ENCODE results near the gene ABCC3. TPM values are rescaled to one million over a fixed set of nuclear protein-coding genes. Genes with fewer than 3 reads are reported as not detected.
"Not testable (repeated sequence)": the region's sequence is repeated elsewhere in the genome, so short reads cannot be mapped to it uniquely, and the experiment has no call there.

Gene ABCC3
- polyA plus RNA-seq, 5 donors = 27.4 to 61.4 (median 39.5) TPM

DNA sequence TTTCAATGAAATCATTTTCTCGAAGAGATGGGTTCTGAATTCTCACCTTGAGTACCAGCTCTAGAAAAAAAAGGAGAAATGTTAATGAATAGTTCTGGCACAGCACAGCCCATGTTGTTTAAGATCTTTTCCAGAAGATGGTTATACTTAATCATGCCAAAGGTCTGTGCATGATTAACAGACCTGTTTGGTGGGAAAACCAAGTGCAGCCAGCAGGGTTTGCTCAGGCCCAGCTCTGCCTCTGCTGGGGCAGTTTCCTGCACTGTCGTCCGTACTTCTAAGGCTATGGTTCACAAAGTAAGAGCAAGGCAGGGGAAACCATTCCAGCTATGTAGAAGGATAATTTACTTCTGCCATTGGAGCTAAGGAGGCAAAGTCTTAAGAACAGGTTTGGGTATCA lies 62.4 kb downstream of the ABCC3 start:
- no peak for DNase-seq

DNA sequence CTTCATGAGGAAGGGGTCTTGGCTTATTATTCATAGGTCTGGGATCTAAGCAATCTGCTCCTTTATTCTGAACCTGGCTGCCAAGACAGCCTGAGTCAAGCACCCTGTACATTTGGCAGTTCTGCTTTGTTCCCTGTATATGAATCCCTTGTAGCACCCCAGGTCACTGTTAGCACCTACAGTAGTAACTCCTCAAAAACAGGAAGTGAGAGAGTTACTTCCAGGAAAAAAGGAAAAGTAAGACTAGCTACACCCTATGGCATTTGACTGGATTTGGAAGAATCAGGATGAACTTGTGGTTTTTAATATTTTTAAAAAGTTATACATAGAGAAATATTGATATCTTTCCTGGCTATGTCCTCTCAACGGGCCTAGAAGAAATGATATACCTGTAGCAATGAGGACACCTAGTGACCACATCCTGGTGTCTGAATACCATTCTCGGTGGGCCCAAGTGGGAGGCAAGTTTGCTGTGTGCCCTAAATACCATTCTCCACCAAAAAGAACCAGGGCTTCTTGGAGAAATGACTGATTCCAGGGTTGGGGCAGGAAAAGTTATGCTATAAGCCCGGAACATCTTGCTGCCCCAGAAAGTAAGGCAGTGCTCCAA lies 63.1 kb downstream of the ABCC3 start:
- no peak for DNase-seq

DNA sequence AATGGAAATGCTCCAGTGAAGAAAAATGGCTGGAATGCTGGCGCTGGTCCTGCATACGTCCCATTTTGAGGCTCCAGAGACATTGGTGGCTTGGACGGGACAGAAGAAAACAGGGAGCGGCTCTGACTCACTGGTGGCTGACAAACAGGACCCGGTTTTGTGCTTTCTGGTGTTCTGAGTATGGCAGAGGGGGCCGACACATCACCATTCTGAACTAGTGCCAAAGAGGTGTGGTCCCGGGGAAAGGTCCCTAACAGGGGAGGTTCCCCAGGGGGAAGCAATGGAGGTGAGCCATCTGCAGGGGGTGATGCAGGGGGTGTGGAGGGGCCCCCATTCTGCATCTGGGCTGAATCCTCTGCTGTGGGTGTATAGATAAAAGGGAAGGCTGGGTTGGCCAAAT lies 64.7 kb downstream of the ABCC3 start:
- no peak for DNase-seq

DNA sequence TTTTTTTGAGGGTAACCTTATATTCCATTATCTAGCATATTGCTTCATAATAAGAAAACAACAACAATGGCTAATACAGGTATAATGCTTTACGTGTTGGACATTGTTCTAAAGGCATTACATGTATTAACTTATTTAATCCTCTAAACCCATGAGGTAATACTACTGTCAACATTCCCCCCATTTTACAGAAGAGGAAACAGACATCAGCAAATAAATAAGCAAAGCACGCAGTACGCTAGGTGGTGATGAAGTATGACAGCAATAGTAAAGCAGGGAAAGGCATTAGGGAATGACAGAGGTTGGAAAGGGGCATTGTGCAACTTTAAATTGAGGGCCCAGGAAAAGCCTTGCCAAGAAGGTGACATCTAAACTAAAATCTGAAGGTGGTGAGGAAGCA lies 68.5 kb downstream of the ABCC3 start:
- DNase-seq = no peak

DNA sequence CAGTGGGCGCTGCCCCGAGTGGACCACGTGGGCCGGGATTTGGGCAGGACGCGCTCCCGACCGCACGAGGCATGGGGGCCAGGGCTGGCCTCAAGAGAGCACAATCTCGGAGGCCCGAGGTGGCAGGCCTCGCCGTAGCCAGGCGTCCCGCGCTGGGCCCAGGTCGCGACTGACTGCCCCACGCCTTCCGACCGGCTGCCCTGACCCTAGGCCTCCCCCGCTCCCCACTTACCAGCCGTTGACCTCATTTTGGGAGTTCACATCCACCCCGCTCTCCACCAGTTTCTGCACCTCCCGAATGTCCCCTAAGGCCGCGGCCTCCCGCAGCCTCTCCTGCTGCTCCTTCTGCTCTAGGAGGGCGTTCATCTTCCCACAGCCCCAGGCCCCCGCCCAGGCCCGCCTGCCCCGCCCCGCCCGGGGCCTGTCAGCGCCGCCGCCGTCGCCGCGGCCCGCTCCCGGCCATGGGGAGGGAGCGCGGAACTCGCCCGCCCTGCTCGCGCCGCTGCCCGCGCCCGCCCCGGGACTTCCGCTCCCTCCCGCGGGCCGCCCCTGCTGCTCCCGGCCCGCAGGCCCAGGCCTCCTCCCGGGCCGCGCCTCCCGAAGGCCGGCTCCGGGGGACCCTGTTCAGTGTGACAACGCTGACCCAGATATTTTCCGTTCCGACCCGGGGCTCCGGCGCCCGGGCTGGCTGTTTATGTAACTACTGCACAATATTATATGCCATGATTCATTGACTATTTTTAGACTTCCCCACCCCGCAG lies 72.8 kb downstream of the ABCC3 start, which contains the start of gene ANKRD40:
Gene ANKRD40, minus strand, starts transcription at position 626 of the 761 bp plus-strand sequence. Its CDS starts 260 bp downstream, at position 366.
- DNase-seq = peak; percentile 93

DNA sequence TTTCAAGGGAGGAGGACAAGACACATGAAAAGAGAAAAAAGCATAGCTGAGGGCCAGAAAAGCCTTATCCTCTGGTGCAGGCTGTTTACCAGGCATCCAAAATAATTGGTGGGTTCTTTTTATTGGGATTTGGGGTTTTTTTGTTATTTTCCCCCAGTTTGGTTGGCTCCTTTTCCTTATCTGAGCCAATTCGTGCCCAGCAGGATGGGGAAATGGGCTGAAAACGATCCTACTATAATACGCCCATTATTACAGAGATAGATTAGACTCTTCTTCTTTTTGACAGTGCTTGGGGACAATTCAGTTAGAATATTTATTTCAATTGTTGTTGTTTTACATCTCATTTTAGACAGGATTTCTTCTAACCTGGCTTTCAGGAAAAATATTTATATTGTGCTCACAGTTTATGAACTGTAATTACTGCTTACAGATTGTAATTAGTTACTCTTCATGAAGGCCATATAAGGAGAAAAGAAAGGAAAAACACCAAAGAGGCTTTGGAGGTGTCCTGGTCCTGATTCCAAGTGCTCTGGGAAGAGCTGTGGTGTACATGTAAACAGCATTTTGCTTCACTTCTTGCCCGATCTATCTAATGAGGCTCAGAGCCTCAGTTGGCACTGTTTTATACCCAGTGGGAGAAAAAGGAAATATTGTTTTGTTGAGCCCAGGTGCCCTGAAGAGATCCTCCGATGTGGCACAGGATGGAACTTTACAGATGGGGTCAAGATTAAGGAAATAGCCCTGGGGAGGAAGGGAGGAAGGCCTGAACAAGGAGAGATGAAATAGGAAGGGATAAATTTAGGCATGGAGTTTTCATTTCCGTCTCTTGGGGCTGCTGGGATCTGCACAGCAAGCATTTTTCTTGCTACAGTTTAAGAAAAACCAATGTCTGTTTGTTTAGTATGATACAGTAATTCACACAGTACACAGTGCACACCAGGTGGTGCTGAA lies 73.6 kb downstream of the ABCC3 start:
- DNase-seq = no peak

DNA sequence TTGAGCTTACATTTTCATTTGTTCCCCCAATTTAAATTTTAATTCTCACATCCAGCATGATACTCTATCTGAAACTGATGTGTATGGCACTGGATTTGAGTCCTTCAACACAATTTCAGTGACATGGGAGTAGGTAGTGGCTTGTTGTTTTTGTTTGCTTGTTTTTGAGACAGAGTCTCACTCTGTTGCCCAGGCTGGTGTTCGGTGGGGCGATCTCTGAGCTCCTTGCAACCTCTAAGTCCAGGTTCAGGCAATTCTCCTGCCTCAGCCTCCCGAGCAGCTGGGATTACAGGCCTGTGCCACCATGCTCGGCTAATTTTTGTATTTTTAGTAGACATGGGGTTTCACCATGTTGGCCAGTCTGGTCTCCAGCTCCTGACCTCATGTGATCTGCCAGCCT lies 74.4 kb downstream of the ABCC3 start:
- DNase-seq = not testable (repeated sequence)

DNA sequence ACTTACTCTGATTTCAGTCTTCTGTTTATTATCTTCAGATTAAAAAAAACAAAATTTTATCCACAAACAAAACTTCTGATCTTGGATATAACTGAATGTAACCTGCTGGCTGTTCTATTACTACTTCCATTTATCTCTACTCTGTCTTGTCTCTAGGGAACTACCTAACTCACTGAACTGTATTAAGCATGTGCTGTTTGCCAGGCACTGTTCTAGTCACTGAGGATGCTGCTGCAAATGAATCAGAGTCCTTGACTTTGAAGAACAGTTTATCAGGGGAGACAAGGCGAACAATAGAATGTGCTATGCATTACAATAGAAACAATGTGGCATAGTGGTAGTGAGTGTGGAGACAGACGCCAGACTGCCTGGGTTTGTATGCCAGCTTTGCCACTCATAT lies 75.3 kb downstream of the ABCC3 start:
- DNase-seq = no peak

DNA sequence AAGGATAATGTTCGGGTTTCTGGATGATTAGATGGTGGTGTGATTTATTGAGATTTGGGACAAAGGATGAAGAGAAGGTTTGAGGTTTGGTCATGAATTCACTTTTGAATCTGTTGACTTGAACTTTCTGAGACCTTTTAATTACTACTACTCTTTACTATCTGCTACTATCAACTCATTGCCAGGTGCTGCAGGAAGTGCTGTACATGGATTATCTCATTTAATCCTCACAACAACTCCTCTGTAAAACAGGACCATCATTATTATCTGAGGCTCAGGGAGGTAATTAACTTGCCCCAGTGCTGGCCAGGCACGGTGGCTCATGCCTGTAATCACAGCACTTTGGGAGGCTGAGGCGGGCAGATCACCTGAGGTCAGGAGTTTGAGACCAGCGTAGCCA lies 76.0 kb downstream of the ABCC3 start:
- DNase-seq = no peak

DNA sequence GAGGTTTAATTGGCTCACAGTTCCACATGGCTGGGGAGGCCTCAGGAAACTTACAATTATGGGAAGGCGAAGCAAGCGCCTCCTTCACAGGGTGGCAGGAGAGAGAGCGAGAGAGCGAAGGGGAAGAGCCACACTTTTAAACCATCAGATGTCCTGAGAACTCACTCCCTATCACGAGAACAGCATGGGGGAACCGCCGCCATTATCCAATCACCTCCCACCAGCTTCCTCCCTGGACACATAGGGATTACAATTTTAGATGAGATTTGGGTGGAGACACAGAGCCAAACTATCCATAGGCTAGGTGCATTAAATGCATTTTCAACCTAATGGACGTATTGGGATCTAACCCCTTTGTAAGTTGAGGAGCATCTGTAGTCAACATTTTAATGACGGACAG lies 78.0 kb downstream of the ABCC3 start:
- DNase-seq = no peak

DNA sequence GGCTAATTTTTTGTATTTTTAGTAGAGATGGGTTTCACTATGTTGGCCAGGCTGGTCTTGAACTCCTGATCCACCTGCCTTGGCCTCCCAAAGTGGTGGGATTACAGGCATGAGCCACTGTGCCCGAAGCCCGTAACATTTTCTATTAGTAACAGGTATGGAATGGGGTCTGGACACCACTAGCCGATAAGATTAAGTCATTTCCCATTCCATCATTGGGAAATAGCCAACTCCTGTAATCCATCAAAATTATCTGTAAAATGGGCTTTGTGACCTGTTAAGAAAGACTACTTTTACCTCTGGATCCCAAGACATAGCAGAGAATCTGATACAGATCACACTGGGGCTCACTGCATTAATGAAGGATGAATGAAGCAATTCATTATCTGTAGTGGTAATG lies 80.8 kb downstream of the ABCC3 start:
- DNase-seq = no peak

DNA sequence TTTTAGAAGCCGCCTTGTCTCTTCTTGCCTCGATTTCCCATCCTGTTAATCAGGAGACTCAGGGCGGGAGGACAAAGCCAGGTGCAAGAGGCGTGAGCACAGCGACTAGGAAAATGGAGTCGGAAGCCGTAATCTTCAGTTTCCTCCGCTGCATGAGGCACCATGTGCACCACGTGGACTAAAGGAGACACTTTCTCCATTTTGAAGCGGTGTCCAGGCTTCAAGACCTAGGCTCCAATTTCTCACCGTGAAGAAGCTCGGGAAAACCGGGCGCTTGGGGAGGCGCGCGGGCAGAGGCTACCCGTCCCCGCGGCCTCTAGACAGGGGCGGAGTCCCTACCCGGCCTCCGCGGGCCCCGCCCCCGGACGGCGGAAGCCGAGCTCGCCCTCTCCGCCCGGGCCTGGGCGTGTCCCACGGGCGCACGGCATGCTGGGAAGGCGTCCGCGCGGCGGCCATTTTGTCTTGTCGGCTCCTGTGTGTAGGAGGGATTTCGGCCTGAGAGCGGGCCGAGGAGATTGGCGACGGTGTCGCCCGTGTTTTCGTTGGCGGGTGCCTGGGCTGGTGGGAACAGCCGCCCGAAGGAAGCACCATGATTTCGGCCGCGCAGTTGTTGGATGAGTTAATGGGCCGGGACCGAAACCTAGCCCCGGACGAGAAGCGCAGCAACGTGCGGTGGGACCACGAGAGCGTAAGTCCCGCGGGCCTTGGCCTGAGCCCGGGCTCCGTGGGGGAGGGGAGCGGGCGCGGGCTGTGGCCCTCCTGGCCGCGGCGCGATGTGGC lies 84.7 kb downstream of the ABCC3 start, which contains the start of gene LUC7L3:
Gene LUC7L3, plus strand, starts transcription at position 460 of the 780 bp plus-strand sequence. Its CDS starts 130 bp downstream, at position 590.
- DNase-seq = peak; percentile 92 to 95

DNA sequence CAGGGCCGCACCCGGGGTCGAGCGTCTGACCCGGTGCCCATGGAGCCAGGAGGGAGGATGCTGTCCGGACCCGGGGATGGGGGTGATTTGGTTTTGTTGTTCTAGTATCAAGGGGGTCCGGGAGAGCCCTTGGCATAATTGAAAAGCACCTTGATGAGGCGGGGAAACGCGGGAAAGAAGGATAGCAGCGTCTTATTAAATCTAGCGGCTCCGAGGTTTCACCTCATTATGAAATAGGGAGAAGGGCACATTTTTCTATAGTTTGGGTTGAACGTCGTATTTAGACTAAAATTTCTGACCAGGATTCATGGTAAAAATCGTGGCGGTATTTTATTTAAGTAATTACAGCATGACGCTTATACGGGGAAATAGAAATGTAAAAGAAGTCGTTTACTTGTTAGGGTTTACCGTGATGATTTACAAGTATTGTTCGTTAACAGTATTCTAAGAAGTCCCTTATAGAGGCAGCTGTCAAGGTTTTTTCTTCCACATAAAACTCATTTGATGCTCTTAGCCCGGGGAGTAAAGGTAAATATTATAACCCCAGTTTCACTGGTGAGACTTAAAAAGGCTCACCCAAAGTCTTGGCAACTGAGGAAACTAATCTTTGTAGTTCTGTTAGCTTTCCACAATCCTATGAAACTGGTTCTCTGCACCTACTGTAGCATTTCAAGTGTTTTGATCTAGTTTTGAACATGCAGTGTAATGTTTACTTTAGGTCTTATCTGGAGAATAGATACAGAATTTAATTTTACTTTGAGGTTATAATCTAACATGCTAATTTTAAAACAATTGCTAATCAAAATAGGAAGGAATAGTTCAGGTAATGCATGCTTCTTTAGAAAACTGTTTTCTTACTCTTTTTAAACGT lies 85.5 kb downstream of the ABCC3 start:
- DNase-seq = peak in 1 of 2 donors; percentile 21

DNA sequence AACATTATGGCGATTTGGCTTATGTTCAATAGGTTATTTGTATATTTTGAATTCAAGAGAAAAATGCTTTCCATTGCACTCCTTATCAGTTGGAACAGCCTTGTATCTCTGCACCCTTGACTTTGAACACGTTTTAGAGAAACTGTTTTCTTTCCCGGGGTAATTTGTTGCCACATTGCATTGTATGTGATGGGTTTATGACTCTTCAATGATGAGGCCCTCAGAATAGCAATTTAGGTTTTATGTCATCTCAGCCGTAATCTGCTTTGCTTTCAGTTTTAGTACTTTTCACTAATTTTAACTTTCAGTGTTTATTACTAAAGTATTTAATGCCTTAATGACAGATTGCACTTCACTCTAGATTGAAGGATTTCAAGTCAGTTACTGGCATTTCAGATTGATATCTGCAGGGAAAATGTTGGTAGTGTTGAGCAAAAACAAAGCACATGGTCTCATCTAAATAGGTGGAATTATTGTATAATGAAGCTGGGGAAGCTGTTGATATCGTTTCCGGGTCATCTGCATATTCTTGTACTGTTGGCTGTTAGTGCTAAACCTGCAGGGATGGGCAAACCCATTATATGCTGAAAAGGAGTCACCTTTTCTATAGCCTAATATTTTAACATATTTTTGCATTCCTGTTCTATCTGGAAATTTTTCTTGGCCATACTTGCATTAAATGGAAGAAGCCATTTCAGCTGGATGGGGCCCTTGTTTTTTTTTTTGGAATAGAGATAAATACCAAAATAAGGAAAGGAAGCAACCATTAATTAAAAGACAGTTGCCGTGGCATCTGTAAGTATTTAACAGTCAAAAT lies 86.7 kb downstream of the ABCC3 start:
- no peak for DNase-seq

DNA sequence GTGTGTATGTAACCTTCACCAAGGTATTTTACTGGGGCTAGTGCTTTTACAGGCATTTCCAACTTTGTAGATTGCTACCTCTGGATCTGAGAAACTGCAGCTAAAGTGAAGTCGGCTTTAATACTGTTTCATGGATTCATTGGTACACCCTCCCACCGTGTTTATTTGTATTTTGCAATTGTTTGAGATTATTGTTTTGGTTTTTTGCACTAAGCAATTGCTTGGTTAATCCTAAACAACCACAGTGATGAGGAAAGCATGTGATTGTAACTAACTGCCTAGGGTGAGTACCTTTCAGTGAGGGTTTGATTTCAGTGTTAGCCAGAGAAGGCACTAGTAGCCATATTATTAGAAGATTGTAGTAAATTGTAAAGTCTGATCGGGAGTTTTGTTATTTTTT lies 88.1 kb downstream of the ABCC3 start:
- DNase-seq = no peak

DNA sequence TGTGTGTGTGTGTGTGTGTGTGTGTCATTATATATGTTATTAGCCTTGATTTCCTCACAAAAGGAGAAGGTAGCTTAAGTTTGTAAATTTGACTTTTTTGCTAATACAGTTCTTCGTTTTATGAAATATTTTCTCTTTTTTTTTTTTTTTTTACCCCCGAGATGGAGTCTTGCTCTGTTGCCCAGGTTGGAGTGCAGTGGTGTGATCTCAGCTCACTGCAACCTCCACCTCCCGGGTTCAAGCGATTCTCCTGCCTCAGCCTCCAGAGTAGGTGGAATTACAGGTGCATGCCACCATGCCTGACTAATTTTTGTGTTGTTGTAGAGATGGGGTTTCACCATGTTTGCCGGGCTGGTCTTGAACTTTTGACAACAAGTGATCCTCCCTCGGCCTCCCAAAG lies 89.9 kb downstream of the ABCC3 start:
- not testable (repeated sequence) for DNase-seq

DNA sequence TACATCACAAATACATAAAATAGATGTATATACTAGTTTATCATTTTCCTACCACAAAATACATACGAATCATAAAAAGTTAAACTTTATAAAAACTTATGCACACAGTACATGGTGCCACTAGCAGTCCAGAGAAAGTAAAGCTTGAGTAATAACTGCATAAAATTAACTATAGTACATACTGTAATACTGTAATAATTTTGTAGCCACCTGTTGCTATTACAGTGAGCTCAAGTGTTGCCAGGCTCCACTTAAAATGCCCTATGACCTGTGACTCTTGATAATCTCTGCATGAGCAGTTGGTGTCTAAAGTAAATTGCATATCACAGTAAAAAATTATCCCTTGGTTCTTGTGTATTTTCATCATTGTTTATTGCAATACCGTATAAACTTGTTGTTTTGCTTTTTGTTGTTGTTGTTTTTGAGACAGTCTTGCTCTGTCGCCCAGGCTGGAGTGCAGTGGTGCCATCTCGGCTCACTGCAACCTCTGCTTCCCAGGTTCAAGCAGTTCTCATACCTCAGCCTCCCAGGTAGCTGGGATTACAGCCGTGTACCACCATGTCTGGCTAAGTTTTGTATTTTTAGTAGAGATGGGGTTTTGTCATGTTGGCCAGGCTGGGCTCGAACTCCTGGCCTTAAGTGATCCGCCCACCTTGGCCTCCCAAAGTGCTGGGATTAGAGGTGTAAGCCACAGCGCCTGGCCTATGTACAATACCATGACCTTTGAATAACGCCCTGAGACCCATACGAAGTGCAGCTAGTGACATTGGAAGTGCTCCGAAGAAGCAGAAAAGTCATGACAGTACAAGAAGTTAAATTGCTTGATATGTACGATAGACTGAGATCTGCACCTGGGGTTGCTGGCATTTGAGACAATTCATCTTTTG lies 91.3 kb downstream of the ABCC3 start:
- no peak for DNase-seq

DNA sequence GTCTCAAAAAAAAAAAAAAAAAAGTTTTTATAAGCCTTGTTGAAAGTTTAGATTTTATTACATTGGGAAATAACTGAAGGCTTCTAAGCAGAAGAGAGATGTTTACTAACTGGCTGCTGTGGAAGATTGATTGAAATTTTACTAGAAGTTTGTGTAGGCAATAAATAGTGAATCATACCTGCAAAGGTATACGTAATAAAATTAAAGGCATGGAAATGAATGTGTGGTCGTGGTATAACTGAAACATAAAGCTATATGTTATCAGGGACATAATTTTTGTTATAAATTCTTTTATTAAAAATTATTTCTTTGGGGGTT lies 93.4 kb downstream of the ABCC3 start:
- no peak for DNase-seq

Measured in right lung (tissue), 5 donors.